ENCODE data around the gene RPL36AL.
A peak's percentile ranks its signal among the peaks of the same experiment; 100 is the strongest.
"Not testable (repeated sequence)": the region's sequence is repeated elsewhere in the genome, so short reads cannot be mapped to it uniquely, and the experiment has no call there.

RPL36AL gene

DNA sequence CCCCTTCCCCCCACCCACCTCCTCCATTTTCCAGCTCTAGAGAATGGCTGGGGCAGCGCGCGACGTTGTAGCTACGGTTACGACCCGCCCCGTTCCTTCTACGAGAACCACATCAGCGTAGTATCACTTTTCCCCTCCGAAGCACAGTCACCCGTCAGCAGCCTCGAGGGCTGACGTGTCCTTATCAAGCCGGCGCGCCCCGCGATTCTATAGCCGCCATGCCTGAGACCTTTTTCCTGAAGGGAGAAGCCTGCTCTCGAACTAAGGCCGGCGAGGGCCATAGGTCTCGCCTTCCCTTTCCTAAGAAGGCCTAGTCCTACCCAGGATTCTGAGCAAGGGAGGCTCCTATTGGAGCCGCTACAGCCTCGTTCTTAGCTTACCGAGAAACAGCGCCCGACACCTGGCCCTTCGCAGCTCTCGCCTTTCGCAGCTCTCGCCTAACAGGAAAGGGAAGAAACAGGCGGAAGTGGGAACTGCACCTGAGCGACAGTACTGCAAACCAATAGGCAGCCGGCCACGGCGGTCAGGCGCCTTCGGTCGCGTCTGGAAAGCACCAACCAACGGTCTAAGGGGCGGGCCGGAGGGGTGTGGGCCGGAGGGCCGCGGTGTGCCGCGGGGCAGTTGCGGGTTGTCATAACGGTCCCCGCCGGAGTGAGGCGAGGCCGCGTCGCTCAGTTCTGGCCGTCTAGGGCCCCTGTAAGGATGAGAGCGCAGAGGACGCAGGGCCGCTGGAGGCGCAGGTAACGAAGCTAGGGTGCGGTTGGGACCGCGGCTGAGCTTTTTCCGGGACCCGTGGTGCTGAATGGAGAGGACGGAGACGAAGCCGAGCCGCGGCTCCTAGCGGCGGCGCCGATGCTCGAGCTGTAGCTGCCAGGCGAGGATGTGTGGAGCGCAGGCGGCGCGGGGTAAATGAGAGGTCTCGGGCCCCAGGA, at the start of gene RPL36AL, which contains the start of gene MGAT2:
Gene RPL36AL (minus strand): TSS at position 445 of the 932 bp plus-strand sequence. CDS start 1,522 bp downstream, outside the sequence.
Gene MGAT2 (plus strand): TSS at position 618 of the 932 bp plus-strand sequence. CDS start 470 bp downstream, outside the sequence.
- peak; percentile 97 to 98 for DNase-seq

DNA sequence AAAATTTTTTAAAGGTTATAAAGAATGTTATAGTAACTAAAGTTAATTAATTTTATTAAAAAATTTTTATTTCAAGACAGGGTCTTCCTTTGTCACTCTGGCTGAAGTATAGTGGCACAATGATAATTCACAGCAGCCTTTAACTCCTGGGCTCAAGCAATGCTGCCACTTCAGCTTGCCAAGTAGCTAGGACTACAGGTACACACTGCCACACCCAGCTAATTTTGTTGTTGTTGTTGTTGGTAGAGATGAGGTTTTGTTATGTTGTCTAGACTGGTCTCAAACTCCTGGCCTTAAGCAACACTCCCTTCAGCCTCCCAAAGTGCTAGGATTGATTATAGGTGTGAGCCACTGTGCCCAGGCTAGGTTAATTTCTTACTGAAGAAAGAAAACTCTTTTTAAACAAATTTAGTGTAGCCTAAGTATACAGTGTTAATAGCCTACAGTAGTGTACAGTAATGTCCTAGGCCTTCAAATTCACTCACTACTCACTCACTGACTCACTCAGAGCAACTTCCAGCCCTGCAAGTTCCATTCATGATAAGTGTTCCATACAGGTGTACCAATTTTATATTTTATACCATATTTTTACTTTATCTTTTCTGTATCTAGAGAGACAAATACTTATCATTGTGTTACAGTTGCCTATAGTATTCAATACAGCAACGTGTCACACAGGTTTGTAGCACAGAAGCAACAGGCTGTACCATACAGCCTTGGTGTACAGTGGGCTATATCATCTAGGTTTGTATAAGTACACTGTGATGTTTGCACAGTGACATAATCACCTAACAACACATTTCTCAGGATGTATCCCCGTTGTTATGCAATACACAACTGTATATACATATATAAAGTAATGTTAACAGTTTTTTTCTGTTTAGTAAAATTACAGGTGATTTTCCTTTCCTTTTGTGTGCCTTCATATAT, 39.4 kb upstream of the RPL36AL start:
- no peak for DNase-seq

DNA sequence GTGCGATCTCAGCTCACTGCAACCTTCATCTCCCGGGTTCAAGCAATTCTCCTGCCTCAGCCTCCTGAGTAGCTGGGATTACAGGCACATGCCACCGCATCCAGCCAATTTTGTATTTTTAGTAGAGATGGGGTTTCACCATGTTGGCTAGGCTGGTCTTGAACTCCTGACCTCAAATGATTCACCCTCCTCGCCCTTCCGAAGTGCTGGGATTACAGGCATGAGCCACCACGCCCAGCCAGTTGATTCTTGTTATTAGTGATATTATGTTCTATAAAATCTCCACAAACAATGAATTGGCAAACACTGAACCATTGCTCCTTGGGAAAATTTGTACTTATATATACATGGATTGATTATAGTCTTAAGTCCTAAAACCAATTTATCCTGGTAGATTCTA, 37.1 kb upstream of the RPL36AL start:
- DNase-seq = not testable (repeated sequence)

DNA sequence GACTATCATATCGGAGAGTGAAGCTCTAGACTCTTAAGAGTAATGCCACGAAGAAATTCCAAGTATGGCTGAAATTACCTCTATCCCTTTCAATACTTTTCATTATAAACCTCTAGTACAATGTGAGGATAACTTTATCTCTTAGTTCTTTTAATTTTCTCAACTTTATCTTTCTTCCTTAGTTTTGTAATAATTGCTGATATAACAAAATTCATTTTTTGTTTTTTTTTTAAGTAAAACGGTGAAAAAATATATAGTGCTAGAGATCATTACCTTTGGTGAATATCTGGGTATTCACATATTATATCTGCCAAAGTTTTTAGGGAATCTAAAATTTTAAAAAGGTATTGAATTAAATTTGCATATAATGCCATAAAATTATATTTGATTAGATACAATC, 34.1 kb upstream of the RPL36AL start:
- no peak for DNase-seq

DNA sequence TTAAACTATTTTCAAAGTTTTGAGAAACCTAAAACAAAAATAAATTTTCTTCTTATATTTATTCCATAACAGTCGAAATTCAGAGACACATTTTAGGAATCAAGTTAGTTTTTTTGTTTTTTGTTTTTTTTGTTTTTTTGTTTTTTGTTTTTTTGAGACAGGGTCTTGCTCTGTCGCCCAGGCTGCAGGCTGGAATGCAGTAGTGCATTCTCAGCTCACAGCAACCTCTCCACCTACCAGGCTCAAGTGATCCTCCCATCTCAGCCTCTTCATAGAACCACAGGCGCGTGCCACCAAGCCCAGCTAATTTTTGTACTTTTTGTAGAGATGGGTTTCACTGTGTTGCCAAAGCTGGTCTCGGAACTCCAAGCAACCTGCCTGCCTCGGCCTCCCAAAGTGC, 33.1 kb upstream of the RPL36AL start:
- DNase-seq = no peak

DNA sequence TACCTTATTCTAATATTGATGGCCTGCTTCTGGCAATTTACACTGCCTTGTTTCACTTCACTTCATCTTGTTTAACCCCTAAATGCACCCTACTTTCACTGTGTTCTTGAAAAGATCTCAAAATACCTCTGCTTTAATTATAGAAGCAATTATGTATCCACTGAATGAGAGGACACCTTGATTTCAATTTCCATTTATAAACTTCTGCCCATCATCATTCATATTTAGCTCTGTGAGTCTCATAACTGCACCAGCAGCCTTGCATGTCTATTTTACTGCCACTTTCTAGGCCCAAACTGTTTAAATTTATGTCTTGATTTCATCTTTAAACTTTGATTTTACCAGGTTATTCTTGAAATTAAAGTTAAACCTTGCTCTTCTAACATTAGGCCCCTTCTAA, 21.7 kb upstream of the RPL36AL start:
- DNase-seq = no peak

DNA sequence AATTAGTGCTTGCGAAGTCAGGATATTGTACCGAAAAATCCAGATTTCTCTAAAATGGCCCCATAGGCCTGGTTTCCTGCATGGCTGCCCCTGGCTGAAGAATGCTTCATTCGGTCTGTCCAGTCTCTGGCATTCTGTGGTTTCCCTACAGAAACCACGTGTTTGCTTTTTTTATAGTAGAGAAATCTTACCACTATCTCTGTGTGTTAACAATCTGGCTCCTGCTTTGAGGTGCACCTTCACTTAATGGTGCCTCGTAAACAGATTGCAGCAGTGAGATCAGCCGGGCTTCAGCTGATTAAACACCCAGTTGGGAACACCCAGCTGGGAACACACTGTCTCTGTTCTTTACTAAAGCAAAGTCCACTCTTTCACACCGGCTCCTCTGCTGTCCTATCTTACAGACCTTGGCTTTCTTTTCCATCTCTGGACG, 21.3 kb upstream of the RPL36AL start:
- DNase-seq = no peak

DNA sequence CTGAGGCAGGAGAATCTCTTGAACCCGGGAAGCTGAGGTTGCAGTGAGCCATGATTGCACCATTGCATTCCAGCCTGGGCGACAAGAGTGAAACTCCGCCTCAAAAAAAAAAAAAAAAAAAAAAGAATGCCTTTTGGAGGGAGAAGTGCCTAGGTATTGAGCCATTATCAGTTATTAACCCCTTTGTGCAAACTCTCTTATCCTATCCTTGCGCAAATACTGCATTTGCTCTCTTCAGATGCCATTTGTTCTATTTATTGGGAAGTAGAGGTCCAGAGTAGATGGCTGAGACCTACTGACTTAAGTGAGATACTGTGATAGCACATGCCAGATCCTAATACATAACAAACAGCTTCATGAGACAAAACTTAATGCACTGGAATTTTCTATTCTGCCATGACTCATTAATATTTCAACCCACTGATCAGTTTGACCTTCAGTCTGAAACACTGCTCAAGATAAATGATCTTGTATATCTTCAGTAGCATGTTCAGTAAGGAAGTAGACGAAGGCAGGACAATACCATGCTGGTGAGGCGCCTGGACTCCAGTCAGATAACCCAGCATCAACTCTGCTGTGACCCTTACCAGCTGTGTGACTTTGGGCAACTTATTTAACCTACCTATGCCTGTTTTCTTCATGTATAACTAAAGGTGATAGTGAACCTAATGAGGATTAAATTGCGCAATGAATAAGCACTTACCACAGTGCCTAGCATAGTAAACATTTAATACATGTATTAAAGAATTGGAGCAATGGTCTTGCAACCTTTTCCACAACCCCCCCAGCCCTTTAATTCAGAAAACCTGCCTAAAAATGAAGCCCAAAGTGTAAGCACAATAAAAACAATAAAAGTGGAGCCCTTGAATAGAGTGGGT, 20.4 kb upstream of the RPL36AL start:
- no peak for DNase-seq

DNA sequence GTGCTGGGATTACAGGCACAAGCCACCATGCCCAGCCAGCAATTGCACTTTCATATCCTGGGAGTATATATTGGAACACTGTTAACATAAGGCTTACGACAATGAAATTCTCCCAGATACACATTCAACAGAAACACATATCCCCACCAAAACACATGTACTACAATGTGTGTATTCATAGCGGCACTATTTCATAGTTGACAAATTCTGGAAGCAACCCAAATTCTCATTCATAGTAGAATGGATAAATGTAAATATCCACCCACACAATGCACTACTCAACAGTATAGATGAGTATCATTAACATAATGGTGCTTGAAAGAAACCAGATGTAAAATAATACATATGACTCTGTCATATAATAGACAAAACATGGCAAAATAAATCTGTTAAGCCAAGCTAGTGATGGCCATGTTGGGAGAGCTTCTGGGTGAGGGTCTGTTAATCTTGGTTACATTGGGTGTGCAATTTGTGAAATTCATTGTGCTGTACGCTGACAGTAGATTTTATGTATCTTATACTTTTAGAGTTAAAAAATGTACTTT, 17.2 kb upstream of the RPL36AL start:
- DNase-seq = no peak

DNA sequence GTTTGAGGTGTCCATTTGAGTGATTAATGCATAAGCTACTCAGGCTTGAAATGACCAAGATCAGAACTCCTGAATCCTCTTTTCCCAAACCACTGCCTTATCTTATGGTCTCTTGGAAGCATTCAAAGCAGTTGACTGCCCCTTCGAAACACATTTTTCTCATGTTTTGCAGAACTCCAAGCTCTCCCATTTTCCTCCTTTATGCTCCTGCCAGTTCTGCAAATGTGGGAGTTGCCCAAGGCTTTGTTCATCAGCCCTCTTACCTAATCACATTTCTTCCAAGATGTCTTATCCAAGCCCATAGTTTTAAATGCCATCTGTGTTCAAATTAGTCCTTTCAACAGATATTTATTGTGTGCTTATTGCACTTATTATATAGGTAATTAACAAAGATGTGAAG, 16.4 kb upstream of the RPL36AL start:
- DNase-seq = no peak

DNA sequence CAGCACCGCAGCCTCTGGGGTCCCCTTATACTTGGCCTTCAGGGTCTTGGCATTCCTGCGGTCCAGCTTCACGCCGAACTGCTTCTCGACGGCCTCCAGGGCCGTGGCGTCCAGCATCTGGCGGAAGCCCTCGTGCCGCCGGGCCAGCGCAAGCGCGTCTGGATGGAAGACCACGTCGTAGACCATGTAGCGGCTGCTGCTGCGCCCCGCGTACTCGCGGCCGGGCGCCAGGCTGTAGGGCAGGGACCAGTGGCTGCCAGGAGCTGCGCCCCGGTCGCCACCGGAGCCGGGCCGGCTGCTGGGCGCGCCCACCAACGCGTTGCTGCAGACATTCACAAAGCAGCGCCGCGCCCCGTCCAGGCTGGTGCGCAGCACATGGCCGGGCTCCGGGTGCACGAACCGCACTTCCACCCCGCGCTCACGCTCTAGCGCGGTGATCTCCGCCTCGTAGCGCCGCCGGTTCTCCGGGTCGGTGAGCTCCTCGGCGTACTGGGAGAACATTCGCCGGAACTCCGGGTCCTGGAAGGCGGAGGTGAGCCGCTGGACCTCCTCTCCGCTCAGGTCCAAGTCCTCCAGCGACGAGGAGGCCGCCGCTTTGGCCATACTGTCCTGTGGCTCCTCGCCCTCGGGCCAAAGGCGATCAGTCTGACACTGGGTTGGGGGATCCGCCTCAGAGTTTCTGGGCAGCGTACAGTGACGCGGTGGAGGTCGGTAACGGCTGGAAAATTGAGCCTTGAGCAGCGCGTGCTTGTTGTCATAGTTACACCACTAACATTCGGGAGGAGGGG, 14.3 kb upstream of the RPL36AL start, which contains the start of gene DNAAF2:
Gene DNAAF2 (minus strand): TSS at position 698 of the 788 bp plus-strand sequence. CDS start 95 bp downstream, at position 603.
- DNase-seq = peak in 1 of 2 donors; percentile 21

DNA sequence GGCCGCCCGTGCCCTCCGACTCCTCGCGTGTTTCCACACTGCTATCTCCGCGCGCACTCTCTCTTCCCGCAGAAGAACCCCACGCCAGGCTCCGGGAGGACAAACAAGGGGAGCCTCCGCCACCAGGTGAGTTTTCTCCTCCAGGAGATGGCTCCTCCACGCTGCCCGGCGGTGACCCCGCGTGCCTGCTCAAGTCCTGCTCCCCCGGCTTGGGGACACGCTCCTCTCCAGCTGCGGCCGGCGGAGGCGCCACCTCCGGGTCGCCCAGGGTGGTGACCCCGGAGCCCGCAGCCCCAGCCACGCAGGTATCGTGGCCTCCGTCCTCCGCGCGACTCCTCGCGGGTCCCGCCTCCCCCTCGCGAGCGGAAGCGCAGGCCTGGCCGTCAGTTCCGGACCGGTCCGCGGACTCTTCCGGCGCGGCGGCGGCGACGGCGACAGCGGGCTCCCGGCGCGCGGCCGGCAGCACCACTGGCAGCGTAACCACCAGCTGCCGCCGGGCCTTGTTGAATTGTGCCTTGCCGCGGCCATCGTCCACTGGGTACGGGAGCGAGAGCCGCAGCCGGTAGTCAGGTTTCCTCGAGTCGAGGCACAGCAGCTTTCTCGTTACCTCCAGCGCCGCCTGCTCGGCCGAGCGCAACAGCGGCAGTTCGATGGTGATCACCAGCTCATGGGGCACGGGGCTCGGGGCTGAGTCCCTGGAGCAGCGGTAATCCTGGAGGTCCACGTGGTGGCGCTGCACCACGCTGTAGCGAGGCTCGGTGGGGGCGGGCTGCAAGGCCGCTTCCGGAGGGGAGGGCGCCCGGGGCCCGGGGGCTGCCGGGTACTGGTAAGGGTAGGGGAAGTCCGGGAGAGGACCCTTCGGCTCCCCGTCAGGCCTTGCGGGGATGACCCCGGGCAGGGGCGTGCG, 13.5 kb upstream of the RPL36AL start:
- DNase-seq = peak; percentile 86 to 96

DNA sequence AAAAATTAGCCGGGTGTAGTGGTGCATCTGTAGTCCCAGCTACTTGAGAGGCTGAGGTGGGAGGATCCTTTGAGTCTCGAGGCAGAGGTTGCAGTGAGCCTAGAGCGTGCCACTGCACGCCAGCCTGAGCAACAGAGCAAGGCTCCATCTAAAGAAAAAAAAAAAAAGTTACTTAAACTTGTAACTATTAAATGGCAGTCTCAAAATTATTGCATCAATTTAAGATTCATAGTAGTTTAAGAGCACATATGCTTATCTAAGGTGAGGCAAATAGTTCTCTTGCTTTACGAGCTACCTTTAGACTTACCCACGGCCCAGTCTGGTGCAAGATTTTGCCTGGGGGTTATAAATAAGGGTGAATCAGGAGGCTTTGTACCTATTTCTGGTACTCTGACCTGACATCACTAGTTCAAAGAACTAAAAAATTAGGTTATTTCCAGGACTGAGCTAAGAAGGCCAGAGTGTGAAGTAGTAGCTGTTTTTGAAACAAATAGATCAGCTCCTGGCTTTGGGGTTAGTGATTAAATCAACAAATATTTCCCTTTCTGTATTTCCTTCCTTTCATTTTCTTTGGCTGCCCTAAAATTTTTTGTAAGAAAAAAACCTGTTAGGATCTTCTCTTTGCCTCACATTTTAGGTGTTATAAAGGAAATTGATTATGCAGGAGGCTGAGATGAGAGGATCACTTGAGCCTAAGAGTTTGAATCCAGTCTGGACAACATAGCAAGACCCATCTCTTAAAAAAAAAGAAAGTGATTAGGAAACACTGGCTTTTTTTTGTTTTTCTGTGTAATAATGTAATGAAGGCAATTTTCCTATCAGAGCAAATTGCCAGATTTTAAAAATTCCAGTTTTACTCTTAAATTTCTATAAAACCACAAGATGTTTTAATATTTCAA, 3.8 kb upstream of the RPL36AL start:
- DNase-seq = no peak

DNA sequence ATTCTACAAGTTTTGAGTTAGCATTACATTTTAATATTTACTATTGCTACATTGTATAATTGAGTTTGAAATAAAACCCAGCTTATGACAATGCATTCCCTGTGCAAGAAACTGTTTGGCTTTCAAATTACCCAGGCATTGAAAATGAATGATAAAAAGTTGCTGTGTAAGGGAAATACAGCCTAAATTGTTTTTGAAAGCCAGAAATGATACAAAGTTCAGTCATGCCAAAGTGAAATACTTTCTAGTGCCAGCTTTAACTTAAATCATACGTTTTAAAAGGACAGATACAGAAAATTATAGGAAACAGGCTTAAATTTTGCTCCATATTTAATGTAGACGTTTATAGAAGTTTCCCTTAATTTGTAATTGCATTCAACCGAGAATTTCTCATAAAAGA, 3.0 kb upstream of the RPL36AL start:
- DNase-seq = no peak

DNA sequence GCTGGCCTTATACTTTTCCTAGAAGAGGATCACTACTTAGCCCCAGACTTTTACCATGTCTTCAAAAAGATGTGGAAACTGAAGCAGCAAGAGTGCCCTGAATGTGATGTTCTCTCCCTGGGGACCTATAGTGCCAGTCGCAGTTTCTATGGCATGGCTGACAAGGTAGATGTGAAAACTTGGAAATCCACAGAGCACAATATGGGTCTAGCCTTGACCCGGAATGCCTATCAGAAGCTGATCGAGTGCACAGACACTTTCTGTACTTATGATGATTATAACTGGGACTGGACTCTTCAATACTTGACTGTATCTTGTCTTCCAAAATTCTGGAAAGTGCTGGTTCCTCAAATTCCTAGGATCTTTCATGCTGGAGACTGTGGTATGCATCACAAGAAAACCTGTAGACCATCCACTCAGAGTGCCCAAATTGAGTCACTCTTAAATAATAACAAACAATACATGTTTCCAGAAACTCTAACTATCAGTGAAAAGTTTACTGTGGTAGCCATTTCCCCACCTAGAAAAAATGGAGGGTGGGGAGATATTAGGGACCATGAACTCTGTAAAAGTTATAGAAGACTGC, 1.7 kb upstream of the RPL36AL start:
- DNase-seq = no peak

DNA sequence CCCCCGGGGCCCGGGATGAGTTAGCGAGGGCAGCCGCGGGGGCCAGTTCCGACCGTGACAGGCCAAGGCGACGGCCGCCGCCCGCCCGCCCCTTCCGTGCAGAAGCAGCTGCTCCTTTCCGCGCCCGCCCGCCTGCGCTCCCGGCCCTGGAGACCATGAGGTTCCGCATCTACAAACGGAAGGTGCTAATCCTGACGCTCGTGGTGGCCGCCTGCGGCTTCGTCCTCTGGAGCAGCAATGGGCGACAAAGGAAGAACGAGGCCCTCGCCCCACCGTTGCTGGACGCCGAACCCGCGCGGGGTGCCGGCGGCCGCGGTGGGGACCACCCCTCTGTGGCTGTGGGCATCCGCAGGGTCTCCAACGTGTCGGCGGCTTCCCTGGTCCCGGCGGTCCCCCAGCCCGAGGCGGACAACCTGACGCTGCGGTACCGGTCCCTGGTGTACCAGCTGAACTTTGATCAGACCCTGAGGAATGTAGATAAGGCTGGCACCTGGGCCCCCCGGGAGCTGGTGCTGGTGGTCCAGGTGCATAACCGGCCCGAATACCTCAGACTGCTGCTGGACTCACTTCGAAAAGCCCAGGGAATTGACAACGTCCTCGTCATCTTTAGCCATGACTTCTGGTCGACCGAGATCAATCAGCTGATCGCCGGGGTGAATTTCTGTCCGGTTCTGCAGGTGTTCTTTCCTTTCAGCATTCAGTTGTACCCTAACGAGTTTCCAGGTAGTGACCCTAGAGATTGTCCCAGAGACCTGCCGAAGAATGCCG, 872 bp upstream of the RPL36AL start:
- peak; percentile 49 to 60 for DNase-seq

DNA sequence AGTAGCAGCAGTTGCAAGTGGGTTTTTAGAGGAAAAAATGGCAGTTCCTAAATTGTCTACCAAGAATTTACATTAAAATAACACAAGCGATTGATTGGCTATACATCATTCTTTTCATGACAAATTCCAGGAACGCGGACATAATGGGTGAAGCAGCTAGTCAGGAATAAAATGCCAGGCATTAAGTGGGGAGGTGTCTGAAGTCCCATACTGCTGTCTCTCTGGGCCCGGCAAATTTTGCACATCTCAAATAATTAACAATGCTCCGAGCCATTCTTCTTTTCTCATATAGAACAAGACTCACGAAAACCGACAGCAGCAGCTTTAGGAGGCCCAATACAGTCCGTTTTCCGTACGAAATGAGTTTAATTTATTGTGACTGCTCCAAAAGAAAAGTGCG, 696 bp downstream of the RPL36AL start:
- DNase-seq = no peak
